Kidney epithelial cell (primary cell): ENCODE measurements around the gene SLC39A8. TPM values are rescaled to one million over a fixed set of nuclear protein-coding genes. Genes with fewer than 3 reads are reported as not detected.
A peak's percentile ranks its signal among the peaks of the same experiment; 100 is the strongest.

Source experiments
- DNase-seq: peaks from one replicate; pipeline ENCODE4 v3.0.0-alpha.2; 2010; ENCODE audit warnings: low read depth
- H3K27me3 ChIP-seq: 2 replicates; pipeline ENCODE4 v1.6.0; 2011; ENCODE audit warnings: low read length; ENCODE audit not compliant: control insufficient read depth, insufficient read depth
- H3K36me3 ChIP-seq: 2 replicates; pipeline ENCODE4 v1.5.1; 2011; ENCODE audit warnings: low read length; ENCODE audit not compliant: control insufficient read depth, insufficient read depth
- H3K4me3 ChIP-seq: 2 replicates; pipeline ENCODE4 v1.5.1; 2011; ENCODE audit warnings: low read depth, mild to moderate bottlenecking, control low read depth, low read length
- CTCF ChIP-seq: IDR thresholded peaks from 2 replicates; pipeline ENCODE4 v1.5.1; 2011; ENCODE audit warnings: mild to moderate bottlenecking, moderate library complexity, low read length, control low read depth, inconsistent platforms; ENCODE audit not compliant: insufficient read depth, poor library complexity, severe bottlenecking
- total RNA-seq: library from RNA; depleted of rRNA; stranded (reverse); fragments of >200 nt; gene quantifications from 2 replicates; pipeline ENCODE4 v1.2.3, GENCODE V29; 2015

Gene SLC39A8
- total RNA-seq, 1 donor from 2014 or later: 15.8 TPM

DNA sequence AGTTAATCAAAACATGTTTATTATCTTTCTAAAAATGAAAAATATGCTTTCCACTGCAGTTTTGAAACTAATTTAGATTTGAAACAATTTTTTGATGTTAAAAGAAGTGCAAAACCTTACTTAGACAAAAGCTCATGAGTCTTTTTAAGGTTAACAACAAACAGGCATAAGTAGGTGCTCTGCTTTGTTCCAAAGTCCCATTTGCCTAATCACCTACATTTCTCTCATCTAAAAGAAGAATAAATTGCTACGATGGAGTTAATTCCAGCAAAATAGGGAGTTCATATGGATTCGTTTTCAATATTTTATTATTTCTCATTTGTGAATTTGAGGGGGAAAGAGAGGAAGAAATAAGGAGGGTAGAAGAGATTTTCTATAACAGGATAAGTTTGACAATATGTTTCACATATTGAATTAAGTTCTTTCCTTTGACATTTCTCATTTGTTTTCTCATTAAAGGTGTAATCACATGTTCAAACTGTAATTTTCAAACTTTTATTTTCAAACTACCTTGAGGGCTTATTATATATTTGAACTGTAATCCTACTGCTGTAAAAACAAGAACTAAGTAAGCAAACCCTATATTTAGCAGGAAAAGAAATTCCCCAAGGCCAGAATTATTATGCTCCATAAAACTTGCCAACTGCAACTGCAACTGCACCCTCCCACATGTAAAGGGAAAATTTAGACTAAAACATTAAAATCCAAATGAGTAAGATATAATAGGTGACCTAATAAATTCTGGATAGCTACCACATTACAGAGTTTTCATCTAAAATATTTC, 9.6 kb upstream of the SLC39A8 start:
- no peak for TF ChIP-seq CTCF
- DNase-seq: no peak
- no peaks in the 10 kb centered on the region for H3K27me3 ChIP-seq
- H3K36me3 ChIP-seq: no peaks in the 10 kb centered on the region
- no peak overlapping the region for H3K4me3 ChIP-seq

GRCh38 chr4:102352781-102353180, 7.5 kb upstream of the SLC39A8 start:
- Histone ChIP-seq H3K4me3 (no peak overlapping the region), H3K36me3 (no peaks in the 10 kb centered on the region), H3K27me3 (no peaks in the 10 kb centered on the region)
- no peak for DNase-seq
- no peak for TF ChIP-seq CTCF

DNA sequence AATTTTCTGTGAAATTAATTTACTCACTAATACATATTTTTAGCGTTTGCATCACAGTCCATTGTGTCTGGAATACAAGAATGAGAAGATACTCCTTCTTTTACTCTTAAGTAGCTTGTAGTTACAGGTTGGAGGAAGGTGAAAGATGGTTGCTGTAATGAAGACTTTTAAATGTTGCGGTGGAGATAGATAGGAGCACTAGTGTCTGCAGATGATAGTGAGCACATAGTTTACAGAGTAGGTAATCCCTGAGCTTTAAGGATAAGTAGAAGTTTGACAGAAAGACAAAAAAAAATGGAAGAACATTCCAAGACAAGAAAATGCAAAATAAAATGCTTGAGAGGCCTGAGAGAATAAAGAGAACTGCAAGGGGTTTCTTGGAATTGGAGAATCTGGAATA, 5.4 kb upstream of the SLC39A8 start:
- DNase-seq: no peak
- H3K36me3 ChIP-seq: no peaks in the 10 kb centered on the region
- H3K4me3 ChIP-seq: no peak overlapping the region
- no peaks in the 10 kb centered on the region for H3K27me3 ChIP-seq
- no peak for TF ChIP-seq CTCF

- Histone ChIP-seq H3K36me3 (no peaks in the 10 kb centered on the region), H3K4me3 (no peak overlapping the region), H3K27me3 (no peaks in the 10 kb centered on the region)
- no peak for TF ChIP-seq CTCF
- no peak for DNase-seq
Measured at GRCh38 chr4:102348701-102349100, 3.4 kb upstream of the SLC39A8 start.

DNA sequence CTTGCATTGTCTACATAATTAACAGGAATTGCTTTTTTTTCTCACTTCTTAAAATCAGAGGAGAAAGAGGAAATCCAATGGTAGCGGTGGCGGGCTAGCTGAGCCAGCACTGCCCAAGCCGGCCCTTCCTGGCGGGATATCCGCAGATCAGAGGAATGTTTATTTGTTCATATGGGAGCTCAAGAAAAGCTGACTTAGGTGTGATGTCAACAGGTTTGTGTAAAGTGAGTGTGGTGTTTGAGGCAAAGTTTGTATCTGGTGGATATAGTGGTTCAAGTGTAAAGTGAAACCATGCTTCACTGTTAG, 466 bp upstream of the SLC39A8 start:
- no peak for TF ChIP-seq CTCF
- Histone ChIP-seq H3K36me3 (no peaks in the 10 kb centered on the region), H3K4me3 (peak overlapping the region; percentile 55), H3K27me3 (no peaks in the 10 kb centered on the region)
- no peak for DNase-seq

DNA sequence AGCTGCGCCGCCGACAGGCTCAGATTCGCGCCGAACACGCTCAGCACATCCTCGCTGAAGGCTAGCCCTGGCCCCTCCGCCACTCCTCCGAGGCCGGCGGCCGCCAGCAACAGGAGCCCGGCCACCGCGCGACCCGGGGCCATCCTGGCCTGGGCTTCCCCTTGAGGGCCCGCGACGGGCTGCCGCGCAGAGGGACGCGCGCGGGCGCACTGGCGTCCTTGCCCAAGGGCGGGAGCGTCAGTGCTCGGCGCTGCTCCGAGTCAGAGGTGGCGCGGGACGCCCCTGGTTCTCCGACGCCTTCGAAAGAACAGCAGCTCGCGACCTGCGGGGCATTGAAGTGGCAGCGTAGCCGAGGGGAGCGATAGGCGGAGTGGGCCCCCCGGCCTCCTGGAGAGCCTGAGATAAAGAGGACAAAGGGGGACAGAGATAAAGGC, 745 bp downstream of the SLC39A8 start:
- no peaks in the 10 kb centered on the region for H3K36me3 ChIP-seq
- no peak for TF ChIP-seq CTCF
- peak overlapping the region; percentile 55 for H3K4me3 ChIP-seq
- no peaks in the 10 kb centered on the region for H3K27me3 ChIP-seq
- no peak for DNase-seq
